ENCODE results near the gene ABHD13.

DNA sequence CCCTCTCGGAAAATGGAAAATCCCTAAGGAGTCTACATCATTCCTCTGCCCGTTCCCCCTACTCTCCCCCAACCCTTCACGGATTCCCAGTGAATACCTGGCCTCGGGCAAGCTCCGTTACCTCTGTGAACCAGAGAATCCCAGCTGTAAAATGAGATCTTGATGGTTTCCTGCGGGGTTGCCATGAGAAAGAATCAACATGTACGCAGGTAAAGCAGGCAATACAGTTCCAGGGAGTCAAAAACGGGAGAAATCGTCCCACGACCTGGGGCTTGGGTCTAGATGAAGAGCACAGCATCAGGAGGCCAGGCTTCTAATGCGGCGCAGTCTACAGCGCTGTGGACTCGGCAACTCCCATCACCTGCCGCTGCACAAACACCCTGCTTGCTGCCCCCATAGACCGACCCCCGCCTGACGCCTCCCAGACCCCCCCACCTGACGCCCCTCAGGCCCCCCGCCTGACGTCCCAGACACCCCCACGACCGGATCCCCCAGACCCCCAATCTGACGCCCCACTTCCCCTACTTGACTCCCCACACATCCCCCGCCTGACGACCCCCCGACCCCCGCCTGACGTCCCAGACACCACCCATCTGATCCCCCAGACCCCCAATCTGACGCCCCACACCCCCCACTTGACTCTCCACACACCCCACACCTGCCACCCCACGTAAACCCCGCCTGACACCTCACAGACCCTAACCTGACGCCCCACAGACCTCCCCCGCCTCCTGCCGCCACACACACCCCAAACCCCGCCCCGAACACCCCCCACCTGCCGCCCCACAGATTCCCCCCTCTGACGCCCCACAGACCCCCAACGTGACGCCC lies 3.5 kb upstream of the ABHD13 start:
- TF ChIP-seq, protein P1, sequence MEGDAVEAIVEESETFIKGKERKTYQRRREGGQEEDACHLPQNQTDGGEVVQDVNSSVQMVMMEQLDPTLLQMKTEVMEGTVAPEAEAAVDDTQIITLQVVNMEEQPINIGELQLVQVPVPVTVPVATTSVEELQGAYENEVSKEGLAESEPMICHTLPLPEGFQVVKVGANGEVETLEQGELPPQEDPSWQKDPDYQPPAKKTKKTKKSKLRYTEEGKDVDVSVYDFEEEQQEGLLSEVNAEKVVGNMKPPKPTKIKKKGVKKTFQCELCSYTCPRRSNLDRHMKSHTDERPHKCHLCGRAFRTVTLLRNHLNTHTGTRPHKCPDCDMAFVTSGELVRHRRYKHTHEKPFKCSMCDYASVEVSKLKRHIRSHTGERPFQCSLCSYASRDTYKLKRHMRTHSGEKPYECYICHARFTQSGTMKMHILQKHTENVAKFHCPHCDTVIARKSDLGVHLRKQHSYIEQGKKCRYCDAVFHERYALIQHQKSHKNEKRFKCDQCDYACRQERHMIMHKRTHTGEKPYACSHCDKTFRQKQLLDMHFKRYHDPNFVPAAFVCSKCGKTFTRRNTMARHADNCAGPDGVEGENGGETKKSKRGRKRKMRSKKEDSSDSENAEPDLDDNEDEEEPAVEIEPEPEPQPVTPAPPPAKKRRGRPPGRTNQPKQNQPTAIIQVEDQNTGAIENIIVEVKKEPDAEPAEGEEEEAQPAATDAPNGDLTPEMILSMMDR (IDR thresholded peaks at IDR 0.05) = no peak
- no peak for TF ChIP-seq POLR2A (IDR thresholded peaks at IDR 0.05)
- no peak for TF ChIP-seq POLR2AphosphoS5 (IDR thresholded peaks at IDR 0.05)

Measured in prostate gland (tissue), 2 donors.